GM23338 (cell line): ENCODE results near the gene ZNF236. TPM values are rescaled to one million over a fixed set of nuclear protein-coding genes. Genes with fewer than 3 reads are reported as not detected.
A peak's percentile ranks its signal among the peaks of the same experiment; 100 is the strongest.

Experiments
- ATAC-seq: fragments of 200-7000 bp; cut with Tn5 transposase; 3 replicates; pipeline ENCODE4 v1.9.1; 2020
- DNase-seq: peaks from one replicate; pipeline ENCODE4 v3.0.0-alpha.2; 2015; ENCODE audit warnings: low spot score
- H2AFZ ChIP-seq: fragments of 200-600 bp; sonication (generic); 2 replicates; pipeline ENCODE4 v1.8.0; 2016; ENCODE audit warnings: antibody characterized with exemption, mild to moderate bottlenecking, moderate library complexity
- H3F3A ChIP-seq: fragments of 200-600 bp; sonication (generic); replicated peaks from 2 replicates; pipeline ENCODE4 v1.8.0; 2017; ENCODE audit warnings: antibody characterized with exemption, mixed run types, low read depth
- H3K27ac ChIP-seq: fragments of 200-600 bp; sonication (generic); 2 replicates; pipeline ENCODE4 v1.6.1; 2016; ENCODE audit warnings: low read depth
- H3K27me3 ChIP-seq: fragments of 200-600 bp; sonication (generic); 2 replicates; pipeline ENCODE4 v1.8.0; 2016; ENCODE audit warnings: mild to moderate bottlenecking, mixed run types, moderate library complexity; ENCODE audit not compliant: insufficient read depth
- H3K36me3 ChIP-seq: fragments of 200-600 bp; sonication (generic); 2 replicates; pipeline ENCODE4 v1.8.0; 2016; ENCODE audit warnings: mild to moderate bottlenecking; ENCODE audit not compliant: insufficient read depth
- H3K4me1 ChIP-seq: fragments of 200-600 bp; sonication (generic); 2 replicates; pipeline ENCODE4 v1.8.0; 2016; ENCODE audit warnings: mild to moderate bottlenecking, moderate library complexity; ENCODE audit not compliant: insufficient read depth
- H3K4me2 ChIP-seq: fragments of 200-600 bp; sonication (generic); 2 replicates; pipeline ENCODE4 v1.7.1; 2017; ENCODE audit warnings: mixed run types
- H3K4me3 ChIP-seq: fragments of 200-600 bp; sonication (generic); 2 replicates; pipeline ENCODE4 v1.6.1; 2016; ENCODE audit warnings: mixed run types
- H3K79me2 ChIP-seq: fragments of 200-600 bp; sonication (generic); replicated peaks from 2 replicates; pipeline ENCODE4 v1.8.0; 2017; ENCODE audit warnings: mild to moderate bottlenecking; ENCODE audit not compliant: insufficient read depth
- H3K9me2 ChIP-seq: fragments of 200-600 bp; sonication (generic); 2 replicates; pipeline ENCODE4 v1.8.0; 2017; ENCODE audit not compliant: insufficient read depth
- H4K20me1 ChIP-seq: fragments of 200-600 bp; sonication (generic); replicated peaks from 2 replicates; pipeline ENCODE4 v1.8.0; 2017; ENCODE audit warnings: mild to moderate bottlenecking; ENCODE audit not compliant: insufficient read depth
- H3K27ac Mint-ChIP-seq: 2 replicates; pipeline ENCODE4 v1.8.0; 2020; ENCODE audit warnings: inconsistent platforms, mild to moderate bottlenecking, moderate library complexity, mixed read lengths
- H3K27me3 Mint-ChIP-seq: 3 replicates; pipeline ENCODE4 v1.8.0; 2022; ENCODE audit warnings: low read depth, mild to moderate bottlenecking, moderate library complexity, mixed read lengths, inconsistent platforms; ENCODE audit not compliant: insufficient read depth, poor library complexity
- H3K36me3 Mint-ChIP-seq: 3 replicates; pipeline ENCODE4 v1.8.0; 2021; ENCODE audit warnings: low read depth, mild to moderate bottlenecking, inconsistent platforms, moderate library complexity, mixed read lengths
- H3K4me1 Mint-ChIP-seq: 3 replicates; pipeline ENCODE4 v1.8.0; 2020; ENCODE audit warnings: mild to moderate bottlenecking, inconsistent platforms, mixed read lengths
- H3K4me3 Mint-ChIP-seq: 3 replicates; pipeline ENCODE4 v1.8.0; 2021; ENCODE audit warnings: moderate library complexity, mild to moderate bottlenecking, inconsistent platforms, mixed read lengths
- H3K9me3 Mint-ChIP-seq: 3 replicates; pipeline ENCODE4 v1.8.0; 2020; ENCODE audit warnings: moderate library complexity, mild to moderate bottlenecking, inconsistent platforms, mixed read lengths
- CREB1 ChIP-seq: fragments of 250-450 bp; sonication (Bioruptor Pico); IDR thresholded peaks from 2 replicates; pipeline ENCODE4 v1.5.0; 2020; ENCODE audit warnings: low read depth, mild to moderate bottlenecking, moderate library complexity
- EZH2 ChIP-seq: fragments of 200-600 bp; sonication (generic); IDR thresholded peaks from one replicate; pipeline ENCODE4 v1.8.0; 2017; ENCODE audit warnings: antibody characterized with exemption, mild to moderate bottlenecking, low read depth; ENCODE audit not compliant: unreplicated experiment
- EZH2phosphoT487 ChIP-seq: fragments of 200-600 bp; sonication (generic); IDR thresholded peaks from one replicate; pipeline ENCODE4 v1.8.1; 2018; ENCODE audit warnings: antibody characterized with exemption; ENCODE audit not compliant: unreplicated experiment
- JUNB ChIP-seq: IDR thresholded peaks from one replicate; pipeline ENCODE4 v1.6.1; 2016; ENCODE audit warnings: antibody characterized with exemption; ENCODE audit not compliant: unreplicated experiment
- NANOG ChIP-seq: IDR thresholded peaks from 2 replicates; pipeline ENCODE4 v1.6.1; 2016; ENCODE audit warnings: antibody characterized with exemption, borderline replicate concordance
- POLR2AphosphoS5 ChIP-seq: IDR thresholded peaks from 2 replicates; pipeline ENCODE4 v1.6.1; 2016; ENCODE audit warnings: antibody characterized with exemption, low read depth
- STAT1 ChIP-seq: IDR thresholded peaks from one replicate; pipeline ENCODE4 v1.6.1; 2016; ENCODE audit warnings: antibody characterized with exemption; ENCODE audit not compliant: unreplicated experiment
- ZNF114 ChIP-seq: fragments of 250-450 bp; sonication (Bioruptor Pico); IDR thresholded peaks from 2 replicates; pipeline ENCODE4 v1.5.0; 2020; ENCODE audit warnings: mild to moderate bottlenecking, moderate library complexity
- ZNF331 ChIP-seq: fragments of 250-450 bp; sonication (Bioruptor Pico); IDR thresholded peaks from 2 replicates; pipeline ENCODE4 v1.5.0; 2020; ENCODE audit warnings: low read depth, mild to moderate bottlenecking, moderate library complexity
- polyA plus RNA-seq: library from polyadenylated mRNA; unstranded; fragments of >200 nt; fragmentation: Nextera tagmentation; extraction: Ambion mirVana; gene quantifications from 2 replicates; pipeline ENCODE4 v1.2.1, GENCODE V29; 2016
- total RNA-seq: library from RNA; depleted of rRNA; stranded (reverse); fragments of >200 nt; shearing (Covaris generic); gene quantifications from 2 replicates; pipeline ENCODE4 v1.2.3, GENCODE V29; 2014
- TF ChIP-seq, protein P1 (sequence below): fragments of 250-450 bp; sonication (Bioruptor Pico); IDR thresholded peaks from 2 replicates; pipeline ENCODE4 v1.5.0; 2020; ENCODE audit warnings: mild to moderate bottlenecking, moderate library complexity

ZNF236 gene
- total and polyA plus RNA-seq, 2 experiments from 2014 or later, result 8.9 to 16.3 TPM

DNA sequence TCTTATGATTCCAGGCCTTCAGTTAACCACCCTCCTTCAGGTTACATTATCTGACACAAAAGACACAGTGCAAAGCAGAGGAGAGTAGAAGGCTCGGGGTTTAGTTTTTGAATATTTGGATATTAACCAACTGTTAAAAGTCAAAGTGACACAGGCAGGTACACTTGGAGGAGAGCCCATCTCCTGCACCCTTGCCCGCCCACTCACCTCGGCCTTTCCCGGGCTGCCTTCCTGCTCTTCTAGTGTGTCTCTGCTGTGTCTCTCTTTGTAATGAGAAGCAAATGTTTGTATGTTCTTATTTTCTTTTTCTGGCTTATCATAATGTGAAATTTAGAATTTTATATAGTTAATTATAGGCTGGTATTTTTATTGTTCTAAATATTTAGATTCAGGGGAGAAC is 35.1 kb downstream of the ZNF236 start:
- no peaks in the 10 kb centered on the region for H3K9me2 ChIP-seq
- H4K20me1 ChIP-seq, result no peaks in the 10 kb centered on the region; the same call in none of the 2 replicates
- H3K4me3 ChIP-seq, result no peak overlapping the region
- no peak overlapping the region for H2AFZ ChIP-seq
- peaks cover 12% of the 10 kb centered on the region; the same call in 2 of the 3 replicates for H3K36me3 Mint-ChIP-seq
- peaks cover 3% of the 10 kb centered on the region for H3K27me3 Mint-ChIP-seq
- H3F3A ChIP-seq, result no peaks in the 10 kb centered on the region
- H3K36me3 ChIP-seq, result peaks cover 5% of the 10 kb centered on the region; the same call in 1 of the 2 replicates
- no peak overlapping the region for H3K4me2 ChIP-seq
- H3K4me1 ChIP-seq, result no peaks in the 10 kb centered on the region
- H3K27ac ChIP-seq, result no peak overlapping the region
- H3K79me2 ChIP-seq, result no peaks in the 10 kb centered on the region
- peaks cover 15% of the 10 kb centered on the region for H3K4me1 Mint-ChIP-seq
- ATAC-seq, result no peak
- no peaks in the 10 kb centered on the region for H3K27me3 ChIP-seq
- H3K27ac Mint-ChIP-seq, result no peak overlapping the region
- H3K4me3 Mint-ChIP-seq, result no peak overlapping the region
- DNase-seq, result no peak
- H3K9me3 Mint-ChIP-seq, result no peaks in the 10 kb centered on the region
- no peak for TF ChIP-seq POLR2AphosphoS5
- TF ChIP-seq NANOG, result no peak

DNA sequence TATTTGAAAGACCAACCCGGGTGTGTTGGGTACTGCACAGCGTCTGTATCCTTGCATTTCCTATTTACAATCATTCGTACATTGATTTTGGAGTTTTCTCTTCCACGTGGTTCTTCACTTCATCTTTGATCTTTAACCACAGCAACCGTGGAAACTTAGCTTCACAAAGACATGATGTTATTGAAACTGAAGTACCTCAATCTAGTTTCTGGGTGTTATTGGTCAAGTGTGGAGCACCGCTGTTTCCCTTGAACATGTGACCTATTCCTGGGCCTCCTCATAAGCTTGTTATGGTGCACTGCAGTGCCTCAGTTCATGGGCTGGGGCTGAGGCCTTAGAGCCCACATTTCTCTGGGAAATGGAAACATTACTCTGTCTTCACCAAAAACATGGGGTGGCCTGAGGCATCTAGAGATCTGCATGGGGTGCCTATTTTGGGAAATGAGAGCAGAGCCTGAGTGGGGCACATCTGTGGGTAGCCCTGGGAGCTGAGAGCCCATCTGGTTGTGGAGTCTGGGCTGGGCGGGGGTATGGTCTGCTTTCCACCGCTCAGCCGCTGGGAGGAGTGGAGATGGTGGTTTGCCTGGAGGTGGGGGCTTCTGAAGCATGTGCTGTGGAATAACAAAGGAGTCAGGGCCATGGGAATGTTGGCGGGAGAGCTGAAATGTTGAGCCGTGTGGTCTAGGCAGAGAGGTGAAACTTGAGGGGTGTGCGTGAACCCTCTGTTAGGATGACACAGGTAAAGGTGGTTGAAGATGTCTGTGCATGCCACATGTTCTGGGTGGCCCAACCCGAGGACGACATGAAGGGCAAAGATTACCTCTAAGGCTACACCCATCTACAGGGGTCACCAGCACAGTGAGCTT is 37.4 kb downstream of the ZNF236 start:
- no peak for TF ChIP-seq ZNF114 (CRISPR knock-in tag)
- TF ChIP-seq EZH2, result no peak
- TF ChIP-seq, protein P1, sequence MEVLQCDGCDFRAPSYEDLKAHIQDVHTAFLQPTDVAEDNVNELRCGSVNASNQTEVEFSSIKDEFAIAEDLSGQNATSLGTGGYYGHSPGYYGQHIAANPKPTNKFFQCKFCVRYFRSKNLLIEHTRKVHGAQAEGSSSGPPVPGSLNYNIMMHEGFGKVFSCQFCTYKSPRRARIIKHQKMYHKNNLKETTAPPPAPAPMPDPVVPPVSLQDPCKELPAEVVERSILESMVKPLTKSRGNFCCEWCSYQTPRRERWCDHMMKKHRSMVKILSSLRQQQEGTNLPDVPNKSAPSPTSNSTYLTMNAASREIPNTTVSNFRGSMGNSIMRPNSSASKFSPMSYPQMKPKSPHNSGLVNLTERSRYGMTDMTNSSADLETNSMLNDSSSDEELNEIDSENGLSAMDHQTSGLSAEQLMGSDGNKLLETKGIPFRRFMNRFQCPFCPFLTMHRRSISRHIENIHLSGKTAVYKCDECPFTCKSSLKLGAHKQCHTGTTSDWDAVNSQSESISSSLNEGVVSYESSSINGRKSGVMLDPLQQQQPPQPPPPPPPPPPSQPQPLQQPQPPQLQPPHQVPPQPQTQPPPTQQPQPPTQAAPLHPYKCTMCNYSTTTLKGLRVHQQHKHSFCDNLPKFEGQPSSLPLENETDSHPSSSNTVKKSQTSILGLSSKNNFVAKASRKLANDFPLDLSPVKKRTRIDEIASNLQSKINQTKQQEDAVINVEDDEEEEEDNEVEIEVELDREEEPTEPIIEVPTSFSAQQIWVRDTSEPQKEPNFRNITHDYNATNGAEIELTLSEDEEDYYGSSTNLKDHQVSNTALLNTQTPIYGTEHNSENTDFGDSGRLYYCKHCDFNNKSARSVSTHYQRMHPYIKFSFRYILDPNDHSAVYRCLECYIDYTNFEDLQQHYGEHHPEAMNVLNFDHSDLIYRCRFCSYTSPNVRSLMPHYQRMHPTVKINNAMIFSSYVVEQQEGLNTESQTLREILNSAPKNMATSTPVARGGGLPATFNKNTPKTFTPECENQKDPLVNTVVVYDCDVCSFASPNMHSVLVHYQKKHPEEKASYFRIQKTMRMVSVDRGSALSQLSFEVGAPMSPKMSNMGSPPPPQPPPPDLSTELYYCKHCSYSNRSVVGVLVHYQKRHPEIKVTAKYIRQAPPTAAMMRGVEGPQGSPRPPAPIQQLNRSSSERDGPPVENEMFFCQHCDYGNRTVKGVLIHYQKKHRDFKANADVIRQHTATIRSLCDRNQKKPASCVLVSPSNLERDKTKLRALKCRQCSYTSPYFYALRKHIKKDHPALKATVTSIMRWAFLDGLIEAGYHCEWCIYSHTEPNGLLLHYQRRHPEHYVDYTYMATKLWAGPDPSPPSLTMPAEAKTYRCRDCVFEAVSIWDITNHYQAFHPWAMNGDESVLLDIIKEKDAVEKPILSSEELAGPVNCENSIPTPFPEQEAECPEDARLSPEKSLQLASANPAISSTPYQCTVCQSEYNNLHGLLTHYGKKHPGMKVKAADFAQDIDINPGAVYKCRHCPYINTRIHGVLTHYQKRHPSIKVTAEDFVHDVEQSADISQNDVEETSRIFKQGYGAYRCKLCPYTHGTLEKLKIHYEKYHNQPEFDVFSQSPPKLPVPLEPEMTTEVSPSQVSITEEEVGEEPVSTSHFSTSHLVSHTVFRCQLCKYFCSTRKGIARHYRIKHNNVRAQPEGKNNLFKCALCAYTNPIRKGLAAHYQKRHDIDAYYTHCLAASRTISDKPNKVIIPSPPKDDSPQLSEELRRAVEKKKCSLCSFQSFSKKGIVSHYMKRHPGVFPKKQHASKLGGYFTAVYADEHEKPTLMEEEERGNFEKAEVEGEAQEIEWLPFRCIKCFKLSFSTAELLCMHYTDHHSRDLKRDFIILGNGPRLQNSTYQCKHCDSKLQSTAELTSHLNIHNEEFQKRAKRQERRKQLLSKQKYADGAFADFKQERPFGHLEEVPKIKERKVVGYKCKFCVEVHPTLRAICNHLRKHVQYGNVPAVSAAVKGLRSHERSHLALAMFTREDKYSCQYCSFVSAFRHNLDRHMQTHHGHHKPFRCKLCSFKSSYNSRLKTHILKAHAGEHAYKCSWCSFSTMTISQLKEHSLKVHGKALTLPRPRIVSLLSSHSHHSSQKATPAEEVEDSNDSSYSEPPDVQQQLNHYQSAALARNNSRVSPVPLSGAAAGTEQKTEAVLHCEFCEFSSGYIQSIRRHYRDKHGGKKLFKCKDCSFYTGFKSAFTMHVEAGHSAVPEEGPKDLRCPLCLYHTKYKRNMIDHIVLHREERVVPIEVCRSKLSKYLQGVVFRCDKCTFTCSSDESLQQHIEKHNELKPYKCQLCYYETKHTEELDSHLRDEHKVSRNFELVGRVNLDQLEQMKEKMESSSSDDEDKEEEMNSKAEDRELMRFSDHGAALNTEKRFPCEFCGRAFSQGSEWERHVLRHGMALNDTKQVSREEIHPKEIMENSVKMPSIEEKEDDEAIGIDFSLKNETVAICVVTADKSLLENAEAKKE, result no peak
- no peak for TF ChIP-seq STAT1
- TF ChIP-seq NANOG, result no peak
- no peak for TF ChIP-seq EZH2phosphoT487
- no peak for TF ChIP-seq JUNB
- no peak for TF ChIP-seq ZNF331 (CRISPR knock-in tag)
- TF ChIP-seq CREB1 (CRISPR knock-in tag), result no peak
- no peak for TF ChIP-seq POLR2AphosphoS5
- no peaks in the 10 kb centered on the region for H3K79me2 ChIP-seq
- H3K36me3 ChIP-seq, result no peaks in the 10 kb centered on the region
- H3K27me3 Mint-ChIP-seq, result peaks cover 3% of the 10 kb centered on the region
- H2AFZ ChIP-seq, result no peak overlapping the region
- H3F3A ChIP-seq, result no peaks in the 10 kb centered on the region
- peaks cover 13% of the 10 kb centered on the region for H3K36me3 Mint-ChIP-seq
- no peak overlapping the region for H3K4me2 ChIP-seq
- no peaks in the 10 kb centered on the region; the same call in none of the 2 replicates for H4K20me1 ChIP-seq
- peaks cover 15% of the 10 kb centered on the region for H3K4me1 Mint-ChIP-seq
- DNase-seq, result no peak
- H3K4me1 ChIP-seq, result no peaks in the 10 kb centered on the region
- H3K4me3 ChIP-seq, result no peak overlapping the region
- H3K9me3 Mint-ChIP-seq, result no peaks in the 10 kb centered on the region
- no peaks in the 10 kb centered on the region for H3K9me2 ChIP-seq
- no peak overlapping the region for H3K4me3 Mint-ChIP-seq
- H3K27me3 ChIP-seq, result no peaks in the 10 kb centered on the region
- no peak overlapping the region for H3K27ac ChIP-seq
- ATAC-seq, result no peak
- 0 out of 2 replicates have a peak overlapping the region, but pooled peaks have one; percentile 4 for H3K27ac Mint-ChIP-seq
